ENCODE measurements around the gene ARAP3. TPM values are rescaled to one million over a fixed set of nuclear protein-coding genes. Genes with fewer than 3 reads are reported as not detected.
A peak's percentile ranks its signal among the peaks of the same experiment; 100 is the strongest.

The ARAP3 gene
- total RNA-seq, 1 experiment from 2014 or later = 27.6 TPM

DNA sequence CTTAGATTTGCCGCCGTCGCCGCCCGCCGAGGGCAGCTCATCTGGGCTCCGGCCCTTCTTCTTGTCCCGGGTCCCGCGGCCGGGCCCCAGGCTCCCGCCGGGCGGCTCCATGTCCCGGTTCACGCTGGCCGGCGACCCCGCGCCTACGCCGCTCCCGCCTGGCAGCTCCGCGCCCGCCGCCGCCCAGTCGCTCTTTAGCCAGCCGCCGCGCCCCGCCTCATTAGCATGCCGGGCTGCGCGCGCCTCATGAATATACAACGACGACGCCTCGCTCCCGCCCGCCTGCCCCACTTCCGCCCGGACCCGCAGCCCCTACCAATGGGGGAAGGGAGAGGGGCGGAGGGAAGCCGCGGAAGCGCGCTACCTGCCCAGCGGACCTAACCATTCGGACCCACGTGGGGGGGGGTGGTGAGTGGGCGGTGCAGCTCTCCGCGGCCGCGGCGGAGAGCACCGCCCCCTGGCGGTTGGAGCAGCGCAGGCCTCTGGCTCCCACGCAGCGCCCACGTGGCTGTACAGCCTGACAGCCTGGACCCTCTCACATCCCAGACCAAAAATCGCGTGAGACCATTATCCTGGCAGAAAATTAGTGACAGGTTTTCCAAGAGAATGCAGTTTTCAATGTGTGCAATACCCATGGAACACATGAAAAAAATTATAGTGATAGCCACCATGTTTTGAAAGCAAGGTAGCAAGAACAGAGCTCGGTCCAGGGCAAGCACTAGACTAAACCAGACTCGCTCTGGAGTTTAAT lies 63.1 kb downstream of the ARAP3 start, which contains the start of gene DIAPH1:
DIAPH1 (minus strand) TSS at position 197 of the 751 bp plus-strand sequence; CDS start at position 111, 86 bp downstream.
- Histone ChIP-seq H3K23me2 (ENCODE audit: insufficient read length, low read depth, low read length, poor library complexity, severe bottlenecking) (no peaks in the 10 kb centered on the region), H3K4me2 (ENCODE audit: insufficient read depth, insufficient read length, low read length) (peak within 1 kb of the TSS; percentile 86), H2AFZ (ENCODE audit: low read length) (no peak within 1 kb of the TSS), H4K20me1 (ENCODE audit: control insufficient read depth, insufficient read depth, insufficient read length) (no peaks in the 10 kb centered on the region), H2BK20ac (ENCODE audit: low read depth, low read length, poor library complexity, severe bottlenecking) (no peak within 1 kb of the TSS), H2BK15ac (ENCODE audit: low read depth, low read length) (no peak within 1 kb of the TSS), H3K9me3 (ENCODE audit: control insufficient read depth, low read depth, low read length) (no peaks in the 10 kb centered on the region), H2BK5ac (ENCODE audit: insufficient read length, low read length) (no peak within 1 kb of the TSS), H3K4me1 (ENCODE audit: insufficient read depth, low read length) (no peaks in the 10 kb centered on the region), H3K4ac (ENCODE audit: low read depth, low read length) (no peak within 1 kb of the TSS), H2AK5ac (ENCODE audit: insufficient read length, low read length) (no peak within 1 kb of the TSS), H4K8ac (replicated peaks; ENCODE audit: insufficient read length, low read depth, low read length) (no peak within 1 kb of the TSS), H3K27me3 (ENCODE audit: insufficient read depth, low read length) (no peaks in the 10 kb centered on the region), H2BK12ac (ENCODE audit: insufficient read length, low read depth, low read length) (no peak within 1 kb of the TSS), H3K18ac (ENCODE audit: insufficient read length, low read depth, low read length) (no peak within 1 kb of the TSS), H3K79me2 (ENCODE audit: insufficient read depth, low read length) (peaks cover 13% of the 10 kb centered on the region; the same call in 1 of the 2 replicates), H3K14ac (ENCODE audit: insufficient read depth, low read length) (no peak within 1 kb of the TSS; the same call in 1 of the 2 replicates), H4K5ac (ENCODE audit: insufficient read length, low read depth, low read length) (no peak within 1 kb of the TSS), H3K23ac (ENCODE audit: insufficient read length, low read depth, low read length) (no peak within 1 kb of the TSS), H2BK120ac (ENCODE audit: low read depth, low read length, poor library complexity, severe bottlenecking) (no peak within 1 kb of the TSS), H4K91ac (ENCODE audit: insufficient read length, low read depth, low read length) (no peak within 1 kb of the TSS), H3T11ph (ENCODE audit: low read length) (no peak within 1 kb of the TSS), H3K56ac (ENCODE audit: insufficient read length, low read depth, low read length) (no peak within 1 kb of the TSS), H3K27ac (ENCODE audit: insufficient read length, low read depth, low read length) (no peak within 1 kb of the TSS), H3K9ac (ENCODE audit: extremely low read depth, insufficient read length, low read length) (peak within 1 kb of the TSS; percentile 52), H3K79me1 (ENCODE audit: insufficient read depth, low read depth, low read length, poor library complexity, severe bottlenecking) (no peaks in the 10 kb centered on the region)
- Mint-ChIP-seq H3K27ac (peak within 1 kb of the TSS; percentile 96 to 99 (median 96)), H3K9me3 (peaks cover 0 to 3% of the 10 kb centered on the region in 2 experiments; a peak in 1 of 5 replicates), H3K4me3 (peak within 1 kb of the TSS; percentile 91 to 98), H3K36me3 (ENCODE audit: insufficient read depth in 1 of 3, low read depth in 3 of 3) (peaks cover 8 to 34% (median 28%) of the 10 kb centered on the region in 3 experiments; a peak in 5 of 7 replicates), H3K27me3 (ENCODE audit: low read depth) (no peaks in the 10 kb centered on the region), H3K4me1 (peaks cover 39 to 45% of the 10 kb centered on the region in 2 experiments)
- no CpG with 5 or more reads among the region's 70 CpGs for WGBS (ENCODE audit: extremely low coverage, insufficient read length, low lambda C conversion rate)
- TF ChIP-seq, protein P1, sequence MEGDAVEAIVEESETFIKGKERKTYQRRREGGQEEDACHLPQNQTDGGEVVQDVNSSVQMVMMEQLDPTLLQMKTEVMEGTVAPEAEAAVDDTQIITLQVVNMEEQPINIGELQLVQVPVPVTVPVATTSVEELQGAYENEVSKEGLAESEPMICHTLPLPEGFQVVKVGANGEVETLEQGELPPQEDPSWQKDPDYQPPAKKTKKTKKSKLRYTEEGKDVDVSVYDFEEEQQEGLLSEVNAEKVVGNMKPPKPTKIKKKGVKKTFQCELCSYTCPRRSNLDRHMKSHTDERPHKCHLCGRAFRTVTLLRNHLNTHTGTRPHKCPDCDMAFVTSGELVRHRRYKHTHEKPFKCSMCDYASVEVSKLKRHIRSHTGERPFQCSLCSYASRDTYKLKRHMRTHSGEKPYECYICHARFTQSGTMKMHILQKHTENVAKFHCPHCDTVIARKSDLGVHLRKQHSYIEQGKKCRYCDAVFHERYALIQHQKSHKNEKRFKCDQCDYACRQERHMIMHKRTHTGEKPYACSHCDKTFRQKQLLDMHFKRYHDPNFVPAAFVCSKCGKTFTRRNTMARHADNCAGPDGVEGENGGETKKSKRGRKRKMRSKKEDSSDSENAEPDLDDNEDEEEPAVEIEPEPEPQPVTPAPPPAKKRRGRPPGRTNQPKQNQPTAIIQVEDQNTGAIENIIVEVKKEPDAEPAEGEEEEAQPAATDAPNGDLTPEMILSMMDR (conservative IDR thresholded peaks at IDR 0.05) = peak; percentile 99
- DNase-seq = peak; percentile 98

Measured in H9 (cell line).